ENCODE data around the gene MEPCE.

Gene MEPCE

DNA sequence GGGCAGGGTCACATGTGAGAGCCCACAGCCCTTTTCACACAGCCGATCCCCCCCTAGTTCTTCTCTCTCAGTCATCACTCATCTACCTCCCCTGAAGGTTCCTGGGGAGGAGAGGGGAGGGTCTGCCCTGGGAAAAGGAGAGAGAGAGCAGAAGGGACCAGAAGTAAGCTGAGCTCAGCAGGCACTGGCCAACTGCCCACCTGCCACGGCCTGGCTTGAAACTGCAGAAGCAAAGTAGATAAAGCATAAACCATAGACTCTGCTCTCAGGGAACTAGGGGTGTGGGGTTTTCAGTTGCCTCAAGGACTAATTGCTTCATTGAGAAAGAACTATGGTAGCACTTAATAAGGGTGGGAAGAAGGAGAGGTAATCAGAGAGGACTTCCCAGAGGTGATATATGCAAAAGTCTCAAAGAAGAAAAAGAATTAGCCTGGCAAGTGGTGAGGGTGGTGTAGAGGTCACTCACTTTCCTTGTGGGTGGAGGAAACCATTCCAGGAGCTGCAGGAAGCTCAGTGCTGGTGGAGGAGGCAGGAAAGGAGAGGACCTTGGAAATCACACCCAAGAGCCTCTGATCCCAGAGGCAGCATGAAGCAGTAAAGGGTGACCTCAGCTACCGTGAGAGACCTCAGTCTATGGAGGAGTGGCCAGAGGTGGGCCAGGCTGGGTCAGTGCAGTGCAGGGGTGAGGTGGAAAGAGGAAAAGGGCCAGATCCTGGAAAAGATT lies 39.2 kb upstream of the MEPCE start:
- no peak overlapping the region for H3K27ac ChIP-seq (ENCODE audit: insufficient read depth, low read length, poor library complexity, severe bottlenecking)
- no peaks in the 10 kb centered on the region for H3K27me3 ChIP-seq (replicated peaks; ENCODE audit: control insufficient read depth, insufficient read depth, low read length, poor library complexity, severe bottlenecking)
- no peaks in the 10 kb centered on the region for H3K4me1 ChIP-seq (ENCODE audit: control insufficient read depth, insufficient read depth, low read length, poor library complexity, severe bottlenecking)
- H3K4me3 ChIP-seq (ENCODE audit: insufficient read depth, low read depth, low read length, poor library complexity, severe bottlenecking) = no peak overlapping the region
- H3K36me3 ChIP-seq (ENCODE audit: control insufficient read depth, insufficient read depth, low read length) = no peaks in the 10 kb centered on the region
- H3K9me3 ChIP-seq (ENCODE audit: control insufficient read depth, low read length) = no peaks in the 10 kb centered on the region
- no peak for DNase-seq

DNA sequence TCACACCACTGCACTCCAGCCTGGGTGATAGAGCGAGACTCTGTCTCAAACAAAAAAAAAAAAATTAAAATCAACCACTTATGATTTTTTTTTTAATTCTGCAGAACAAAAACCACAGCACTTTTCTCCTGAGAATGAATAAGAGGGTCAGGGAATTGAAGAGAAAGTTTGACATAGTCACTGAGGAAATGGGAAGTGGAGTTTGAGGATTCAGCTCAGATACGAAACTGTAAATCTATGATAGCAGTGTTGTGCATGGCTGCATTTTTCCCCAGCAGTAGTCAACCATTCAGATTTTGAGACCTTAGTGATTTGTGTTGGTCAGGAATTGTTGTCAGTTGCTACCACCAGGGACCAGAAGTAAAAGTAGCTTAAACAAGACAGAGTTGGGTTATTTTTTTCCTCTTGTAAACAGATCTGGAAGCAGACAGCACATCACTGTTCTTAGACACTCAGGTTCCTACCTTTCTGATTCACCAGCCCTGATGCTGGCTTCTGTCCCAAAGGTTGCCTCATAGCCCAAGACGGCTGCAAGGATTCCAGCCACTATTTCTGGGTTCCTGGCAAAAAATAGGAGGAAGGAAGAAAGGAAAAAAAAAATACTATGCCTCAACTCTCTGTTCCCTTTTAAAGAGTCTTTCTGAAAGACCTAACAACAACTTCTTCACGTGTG lies 36.3 kb upstream of the MEPCE start:
- Histone ChIP-seq H3K27me3 (replicated peaks; ENCODE audit: control insufficient read depth, insufficient read depth, low read length, poor library complexity, severe bottlenecking) (no peaks in the 10 kb centered on the region), H3K4me3 (ENCODE audit: insufficient read depth, low read depth, low read length, poor library complexity, severe bottlenecking) (no peak overlapping the region), H3K4me1 (ENCODE audit: control insufficient read depth, insufficient read depth, low read length, poor library complexity, severe bottlenecking) (no peaks in the 10 kb centered on the region), H3K36me3 (ENCODE audit: control insufficient read depth, insufficient read depth, low read length) (no peaks in the 10 kb centered on the region), H3K27ac (ENCODE audit: insufficient read depth, low read length, poor library complexity, severe bottlenecking) (no peak overlapping the region), H3K9me3 (ENCODE audit: control insufficient read depth, low read length) (no peaks in the 10 kb centered on the region)
- no peak for DNase-seq

DNA sequence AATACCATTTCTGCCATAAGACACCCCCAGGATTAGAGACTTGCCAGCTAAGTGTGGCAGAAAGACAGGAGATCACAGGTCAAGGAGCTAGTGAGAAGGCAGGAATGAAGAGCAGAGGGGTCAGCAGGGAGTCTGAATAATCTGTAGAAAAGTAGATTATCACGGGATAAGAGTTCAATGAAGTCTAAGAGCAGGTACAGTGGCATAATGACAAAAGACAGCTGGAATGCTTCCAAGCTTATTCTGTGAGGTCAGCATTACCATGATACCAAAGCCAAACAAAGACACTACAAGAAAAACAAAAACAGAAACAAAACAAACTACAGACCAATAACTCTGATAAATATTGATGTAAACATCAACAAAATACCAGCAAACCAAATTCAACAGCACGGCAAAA lies 35.6 kb upstream of the MEPCE start:
- no peaks in the 10 kb centered on the region for H3K4me1 ChIP-seq (ENCODE audit: control insufficient read depth, insufficient read depth, low read length, poor library complexity, severe bottlenecking)
- DNase-seq = no peak
- H3K4me3 ChIP-seq (ENCODE audit: insufficient read depth, low read depth, low read length, poor library complexity, severe bottlenecking) = no peak overlapping the region
- no peak overlapping the region for H3K27ac ChIP-seq (ENCODE audit: insufficient read depth, low read length, poor library complexity, severe bottlenecking)
- no peaks in the 10 kb centered on the region for H3K36me3 ChIP-seq (ENCODE audit: control insufficient read depth, insufficient read depth, low read length)
- H3K9me3 ChIP-seq (ENCODE audit: control insufficient read depth, low read length) = no peaks in the 10 kb centered on the region
- H3K27me3 ChIP-seq (replicated peaks; ENCODE audit: control insufficient read depth, insufficient read depth, low read length, poor library complexity, severe bottlenecking) = no peaks in the 10 kb centered on the region

DNA sequence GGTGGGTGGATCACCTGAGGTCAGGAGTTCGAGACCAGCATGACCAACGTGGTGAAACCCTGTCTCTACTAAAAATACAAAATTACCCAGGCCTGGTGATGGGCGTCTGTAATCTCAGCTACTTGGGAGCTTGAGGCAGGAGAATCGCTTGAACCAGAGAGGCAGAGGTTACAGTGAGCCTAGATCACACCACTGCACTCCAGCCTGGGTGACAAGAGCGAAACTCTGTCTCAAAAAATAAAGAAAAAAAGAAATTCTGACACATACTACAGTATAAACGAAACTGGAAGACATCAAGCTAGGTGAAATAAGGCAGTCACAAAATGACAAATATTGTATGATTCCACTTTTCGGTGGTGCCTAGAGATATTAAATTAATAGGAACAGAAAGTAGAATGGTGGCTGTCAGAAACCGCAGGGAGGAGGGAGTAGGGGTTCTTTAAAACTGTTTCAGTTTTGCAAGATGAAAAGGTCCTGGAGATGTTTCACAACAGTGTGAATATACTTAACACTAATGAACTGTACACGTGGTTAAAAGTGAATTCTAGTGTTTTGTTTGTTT lies 33.1 kb upstream of the MEPCE start:
- Histone ChIP-seq H3K9me3 (ENCODE audit: control insufficient read depth, low read length) (no peaks in the 10 kb centered on the region), H3K36me3 (ENCODE audit: control insufficient read depth, insufficient read depth, low read length) (no peaks in the 10 kb centered on the region), H3K4me3 (ENCODE audit: insufficient read depth, low read depth, low read length, poor library complexity, severe bottlenecking) (no peak overlapping the region), H3K27ac (ENCODE audit: insufficient read depth, low read length, poor library complexity, severe bottlenecking) (no peak overlapping the region), H3K27me3 (replicated peaks; ENCODE audit: control insufficient read depth, insufficient read depth, low read length, poor library complexity, severe bottlenecking) (no peaks in the 10 kb centered on the region), H3K4me1 (ENCODE audit: control insufficient read depth, insufficient read depth, low read length, poor library complexity, severe bottlenecking) (no peaks in the 10 kb centered on the region)
- no peak for DNase-seq

DNA sequence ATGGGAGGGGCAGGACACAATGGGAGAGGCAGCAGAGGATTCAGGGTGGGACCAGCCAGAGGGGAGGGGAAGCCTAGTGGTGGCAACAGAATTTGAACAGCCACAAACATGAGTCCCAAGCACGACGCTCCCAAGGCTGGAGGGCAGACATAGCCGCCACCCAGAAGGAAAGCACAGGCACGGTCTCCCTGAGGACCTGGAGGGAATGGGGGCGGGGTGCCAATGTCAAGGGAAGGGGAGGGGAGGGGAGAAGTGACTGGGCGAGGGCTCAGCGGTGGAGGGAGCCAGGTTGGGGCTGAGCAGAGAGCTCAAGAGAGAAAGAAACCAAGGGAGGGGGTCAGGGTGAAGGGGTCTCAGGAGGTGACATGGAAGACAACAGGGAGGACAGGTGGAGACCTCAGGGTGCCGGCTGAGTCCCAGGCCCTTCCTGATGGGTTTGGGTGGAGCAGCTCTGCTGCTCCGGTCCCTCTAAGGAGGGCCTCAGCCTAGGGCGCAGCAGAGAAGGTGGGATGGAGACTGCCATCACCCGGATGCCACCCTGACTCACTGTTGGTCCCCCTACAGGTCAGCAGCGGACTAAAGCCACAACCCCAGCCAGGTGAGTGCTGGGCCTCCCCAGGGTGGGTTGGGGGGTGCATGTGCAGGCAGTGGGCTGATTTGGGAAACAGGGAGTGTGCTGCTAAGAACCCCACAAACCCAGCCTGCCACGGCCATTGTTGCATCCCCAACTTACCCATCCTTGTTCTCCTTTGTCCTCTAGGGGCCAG lies 32.1 kb upstream of the MEPCE start:
- no peaks in the 10 kb centered on the region for H3K4me1 ChIP-seq (ENCODE audit: control insufficient read depth, insufficient read depth, low read length, poor library complexity, severe bottlenecking)

DNA sequence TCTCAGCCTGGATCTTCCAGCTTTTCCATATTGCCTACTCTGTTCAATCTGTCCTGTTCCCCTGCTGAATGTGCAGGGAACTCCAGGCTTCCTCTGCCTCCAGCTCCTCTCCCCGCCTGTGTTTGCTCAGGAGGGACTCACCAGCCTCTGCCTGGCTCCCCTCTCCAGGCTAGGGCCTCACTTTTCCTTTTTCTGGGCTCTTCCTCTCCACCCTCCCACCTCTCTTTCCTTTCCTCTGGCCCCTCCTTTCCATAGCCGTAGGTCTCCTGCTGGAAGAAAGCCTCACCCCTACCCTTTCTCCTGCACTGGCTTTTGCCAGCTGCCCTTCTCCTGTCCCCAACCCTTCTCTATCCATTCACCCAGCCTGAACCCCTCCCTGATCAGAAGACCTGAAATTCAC lies 31.4 kb upstream of the MEPCE start:
- H3K4me1 ChIP-seq (ENCODE audit: control insufficient read depth, insufficient read depth, low read length, poor library complexity, severe bottlenecking) = no peaks in the 10 kb centered on the region
- H3K9me3 ChIP-seq (ENCODE audit: control insufficient read depth, low read length) = no peaks in the 10 kb centered on the region
- no peak overlapping the region for H3K4me3 ChIP-seq (ENCODE audit: insufficient read depth, low read depth, low read length, poor library complexity, severe bottlenecking)
- DNase-seq = no peak
- H3K27ac ChIP-seq (ENCODE audit: insufficient read depth, low read length, poor library complexity, severe bottlenecking) = no peak overlapping the region
- no peaks in the 10 kb centered on the region for H3K27me3 ChIP-seq (replicated peaks; ENCODE audit: control insufficient read depth, insufficient read depth, low read length, poor library complexity, severe bottlenecking)
- H3K36me3 ChIP-seq (ENCODE audit: control insufficient read depth, insufficient read depth, low read length) = no peaks in the 10 kb centered on the region

More for the DNA sequence above, 32.1 kb upstream of the MEPCE start:
- H3K36me3 ChIP-seq (ENCODE audit: control insufficient read depth, insufficient read depth, low read length) = no peaks in the 10 kb centered on the region
- no peak overlapping the region for H3K27ac ChIP-seq (ENCODE audit: insufficient read depth, low read length, poor library complexity, severe bottlenecking)
- no peak overlapping the region for H3K4me3 ChIP-seq (ENCODE audit: insufficient read depth, low read depth, low read length, poor library complexity, severe bottlenecking)
- DNase-seq = no peak
- H3K9me3 ChIP-seq (ENCODE audit: control insufficient read depth, low read length) = no peaks in the 10 kb centered on the region
- no peaks in the 10 kb centered on the region for H3K27me3 ChIP-seq (replicated peaks; ENCODE audit: control insufficient read depth, insufficient read depth, low read length, poor library complexity, severe bottlenecking)

DNA sequence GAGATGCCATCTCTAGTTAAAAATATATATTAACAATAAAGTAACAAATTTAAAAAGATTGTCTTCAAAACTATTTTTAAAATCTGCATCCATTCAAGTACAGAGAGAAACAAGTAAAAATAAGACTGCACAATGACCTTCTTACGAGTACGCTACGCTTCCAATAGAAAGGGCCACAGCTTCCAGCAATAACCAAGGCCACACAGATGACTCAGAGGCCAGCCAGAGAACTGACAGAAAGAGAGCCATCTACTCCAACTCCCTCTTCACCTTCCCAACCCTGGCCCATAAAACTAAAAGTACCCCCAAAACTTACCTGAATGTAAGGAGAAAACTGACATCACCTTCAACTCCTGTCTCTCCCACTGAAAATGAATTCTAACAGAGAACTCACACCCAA lies 29.6 kb upstream of the MEPCE start:
- Histone ChIP-seq H3K4me1 (ENCODE audit: control insufficient read depth, insufficient read depth, low read length, poor library complexity, severe bottlenecking) (no peaks in the 10 kb centered on the region), H3K9me3 (ENCODE audit: control insufficient read depth, low read length) (no peaks in the 10 kb centered on the region), H3K36me3 (ENCODE audit: control insufficient read depth, insufficient read depth, low read length) (no peaks in the 10 kb centered on the region), H3K4me3 (ENCODE audit: insufficient read depth, low read depth, low read length, poor library complexity, severe bottlenecking) (no peak overlapping the region), H3K27me3 (replicated peaks; ENCODE audit: control insufficient read depth, insufficient read depth, low read length, poor library complexity, severe bottlenecking) (no peaks in the 10 kb centered on the region), H3K27ac (ENCODE audit: insufficient read depth, low read length, poor library complexity, severe bottlenecking) (no peak overlapping the region)
- DNase-seq = no peak

DNA sequence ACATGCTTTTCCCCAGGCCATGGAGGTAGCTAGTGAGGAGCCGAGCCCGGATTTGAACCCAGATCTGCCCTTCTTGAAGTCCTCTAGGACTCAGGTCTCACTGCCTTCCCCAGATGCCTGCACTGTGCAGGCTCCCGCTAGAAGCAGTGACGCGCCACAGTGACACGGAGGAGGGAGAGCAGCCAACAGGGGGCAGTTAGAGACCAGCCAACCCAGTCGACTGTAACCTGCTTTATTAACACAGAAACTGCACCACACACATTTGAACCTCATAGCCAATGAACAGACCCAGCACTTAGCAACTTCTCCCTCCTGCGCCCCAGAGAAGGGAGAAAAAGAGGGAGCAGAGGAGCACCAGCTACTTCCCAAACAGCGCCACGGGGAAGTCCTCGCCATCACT lies 29.0 kb upstream of the MEPCE start:
- Histone ChIP-seq H3K9me3 (ENCODE audit: control insufficient read depth, low read length) (no peaks in the 10 kb centered on the region), H3K4me3 (ENCODE audit: insufficient read depth, low read depth, low read length, poor library complexity, severe bottlenecking) (no peak overlapping the region), H3K36me3 (ENCODE audit: control insufficient read depth, insufficient read depth, low read length) (no peaks in the 10 kb centered on the region), H3K27ac (ENCODE audit: insufficient read depth, low read length, poor library complexity, severe bottlenecking) (no peak overlapping the region), H3K27me3 (replicated peaks; ENCODE audit: control insufficient read depth, insufficient read depth, low read length, poor library complexity, severe bottlenecking) (no peaks in the 10 kb centered on the region), H3K4me1 (ENCODE audit: control insufficient read depth, insufficient read depth, low read length, poor library complexity, severe bottlenecking) (no peaks in the 10 kb centered on the region)
- no peak for DNase-seq

DNA sequence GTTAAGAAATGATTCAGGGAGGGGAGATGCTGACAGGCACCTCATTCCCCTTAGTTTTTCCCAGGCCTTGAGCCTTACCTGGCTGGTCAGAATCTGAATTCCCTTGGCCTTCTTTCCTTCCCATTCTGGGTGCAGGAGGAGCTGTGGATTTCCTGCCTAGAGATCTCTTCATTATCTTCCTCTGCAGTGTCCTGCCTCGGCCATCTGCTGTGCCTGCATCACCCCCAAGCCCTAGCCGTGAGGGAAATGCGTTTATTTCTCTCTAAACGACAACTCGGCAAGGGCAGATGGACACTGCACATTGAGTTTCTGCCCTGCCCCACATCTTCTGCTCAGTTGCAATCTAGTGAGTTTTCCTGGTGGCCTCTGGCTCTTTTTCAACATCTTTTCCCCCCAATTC lies 27.8 kb upstream of the MEPCE start:
- no peak overlapping the region for H3K27ac ChIP-seq (ENCODE audit: insufficient read depth, low read length, poor library complexity, severe bottlenecking)
- H3K27me3 ChIP-seq (replicated peaks; ENCODE audit: control insufficient read depth, insufficient read depth, low read length, poor library complexity, severe bottlenecking) = no peaks in the 10 kb centered on the region
- no peaks in the 10 kb centered on the region for H3K4me1 ChIP-seq (ENCODE audit: control insufficient read depth, insufficient read depth, low read length, poor library complexity, severe bottlenecking)
- H3K36me3 ChIP-seq (ENCODE audit: control insufficient read depth, insufficient read depth, low read length) = no peaks in the 10 kb centered on the region
- DNase-seq = no peak
- no peaks in the 10 kb centered on the region for H3K9me3 ChIP-seq (ENCODE audit: control insufficient read depth, low read length)
- H3K4me3 ChIP-seq (ENCODE audit: insufficient read depth, low read depth, low read length, poor library complexity, severe bottlenecking) = no peak overlapping the region

DNA sequence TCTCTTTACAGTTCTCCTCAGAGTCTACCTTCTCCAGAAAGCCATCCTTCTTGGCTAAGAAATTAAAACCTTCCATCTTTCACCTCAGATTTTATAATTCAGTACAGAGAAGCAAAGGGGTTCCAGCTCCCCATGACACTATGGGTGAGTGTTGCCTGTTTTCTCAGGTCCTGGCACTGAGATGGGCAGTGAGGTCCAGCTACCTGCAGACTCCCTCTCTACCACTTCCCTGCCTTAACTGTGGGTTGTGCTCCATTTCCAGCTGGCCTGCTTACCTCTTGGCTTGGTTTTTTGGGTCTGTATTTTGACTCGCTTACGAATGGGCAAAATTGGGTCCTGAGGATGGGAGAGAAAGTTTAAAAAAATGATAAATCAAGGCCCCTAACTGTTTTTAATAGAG lies 27.4 kb upstream of the MEPCE start:
- DNase-seq = no peak
- no peak overlapping the region for H3K27ac ChIP-seq (ENCODE audit: insufficient read depth, low read length, poor library complexity, severe bottlenecking)
- H3K4me1 ChIP-seq (ENCODE audit: control insufficient read depth, insufficient read depth, low read length, poor library complexity, severe bottlenecking) = no peaks in the 10 kb centered on the region
- no peaks in the 10 kb centered on the region for H3K9me3 ChIP-seq (ENCODE audit: control insufficient read depth, low read length)
- H3K27me3 ChIP-seq (replicated peaks; ENCODE audit: control insufficient read depth, insufficient read depth, low read length, poor library complexity, severe bottlenecking) = no peaks in the 10 kb centered on the region
- no peak overlapping the region for H3K4me3 ChIP-seq (ENCODE audit: insufficient read depth, low read depth, low read length, poor library complexity, severe bottlenecking)
- no peaks in the 10 kb centered on the region for H3K36me3 ChIP-seq (ENCODE audit: control insufficient read depth, insufficient read depth, low read length)

All from effector memory CD4-positive, alpha-beta T cell (primary cell).